Measurements from ENCODE around the gene PPP1R37. TPM values are rescaled to one million over a fixed set of nuclear protein-coding genes. Genes with fewer than 3 reads are reported as not detected.

Gene PPP1R37
- total RNA-seq, result 10 to 100 TPM; 12.4 to 18.3 TPM

- Mint-ChIP-seq H3K9me3 (no peaks in the 10 kb centered on the region), H3K36me3 (peaks cover 16 to 20% of the 10 kb centered on the region in 2 donors), H3K27ac (peak within 1 kb of the TSS; percentile 90 to 99)
- peak; percentile 79 for ATAC-seq
- peak; percentile 87 to 94 for DNase-seq (ENCODE audit: low spot score in 2 of 2)
Measured at GRCh38 chr19:45092747-45093678, at the start of gene PPP1R37. Gene PPP1R37, plus strand, starts transcription at chr19:45093179. Its CDS starts 147 bp downstream, at chr19:45093326.

- H3K27ac Mint-ChIP-seq, result peak overlapping the region; percentile 45 to 84
- DNase-seq (ENCODE audit: low spot score in 2 of 2) (no peak), ATAC-seq (no peak)
- peaks cover 11 to 13% of the 10 kb centered on the region in 2 donors for H3K36me3 Mint-ChIP-seq
- no peaks in the 10 kb centered on the region for H3K9me3 Mint-ChIP-seq
Measured at GRCh38 chr19:45045671-45046353, 47.2 kb upstream of the PPP1R37 start.

- DNase-seq (ENCODE audit: low spot score in 2 of 2) (no peak), ATAC-seq (no peak)
- H3K36me3 Mint-ChIP-seq, result peaks cover 8 to 10% of the 10 kb centered on the region in 2 donors
- no peaks in the 10 kb centered on the region for H3K9me3 Mint-ChIP-seq
- peak overlapping the region in 1 of 2 donors; percentile 84 for H3K27ac Mint-ChIP-seq
Measured at GRCh38 chr19:45046355-45046754, 46.6 kb upstream of the PPP1R37 start.

GRCh38 chr19:45047188-45047797 lies 45.7 kb upstream of the PPP1R37 start:
- ATAC-seq (no peak), DNase-seq (ENCODE audit: low spot score in 2 of 2) (no peak)
- H3K9me3 Mint-ChIP-seq, result no peaks in the 10 kb centered on the region
- H3K36me3 Mint-ChIP-seq, result peaks cover 0 to 4% of the 10 kb centered on the region in 2 donors
- peak overlapping the region; percentile 84 to 98 for H3K27ac Mint-ChIP-seq

- peaks cover 0 to 4% of the 10 kb centered on the region in 2 donors for H3K36me3 Mint-ChIP-seq
- ATAC-seq, result peak; percentile 34 to 45
Measured at GRCh38 chr19:45049073-45049736, 43.8 kb upstream of the PPP1R37 start.

GRCh38 chr19:45050036-45050435 lies 42.9 kb upstream of the PPP1R37 start:
- Mint-ChIP-seq H3K27ac (peak overlapping the region in 1 of 2 donors; percentile 85), H3K36me3 (peaks cover 0 to 4% of the 10 kb centered on the region in 2 donors), H3K9me3 (no peaks in the 10 kb centered on the region)
- peak in 1 of 2 donors; percentile 5 for ATAC-seq
- no peak for DNase-seq (ENCODE audit: low spot score in 2 of 2)

More at GRCh38 chr19:45049073-45049736, 43.8 kb upstream of the PPP1R37 start:
- H3K27ac Mint-ChIP-seq, result peak overlapping the region; percentile 85 to 86
- DNase-seq (ENCODE audit: low spot score in 2 of 2), result no peak
- no peaks in the 10 kb centered on the region for H3K9me3 Mint-ChIP-seq

GRCh38 chr19:45051929-45052579 lies 40.9 kb upstream of the PPP1R37 start:
- Mint-ChIP-seq H3K27ac (peak overlapping the region in 1 of 2 donors; percentile 39), H3K36me3 (no peaks in the 10 kb centered on the region), H3K9me3 (no peaks in the 10 kb centered on the region)
- DNase-seq (ENCODE audit: low spot score in 2 of 2) (no peak), ATAC-seq (no peak)

- Mint-ChIP-seq H3K9me3 (no peaks in the 10 kb centered on the region), H3K36me3 (peaks cover 0 to 6% of the 10 kb centered on the region in 2 donors)
Measured at GRCh38 chr19:45056831-45057230, 36.1 kb upstream of the PPP1R37 start.

GRCh38 chr19:45057444-45057843 lies 35.5 kb upstream of the PPP1R37 start:
- peaks cover 0 to 6% of the 10 kb centered on the region in 2 donors for H3K36me3 Mint-ChIP-seq
- H3K27ac Mint-ChIP-seq, result peak overlapping the region; percentile 13 to 86
- ATAC-seq (no peak), DNase-seq (ENCODE audit: low spot score in 2 of 2) (no peak)
- H3K9me3 Mint-ChIP-seq, result no peaks in the 10 kb centered on the region

More at GRCh38 chr19:45056831-45057230, 36.1 kb upstream of the PPP1R37 start:
- no peak for DNase-seq (ENCODE audit: low spot score in 2 of 2)
- no peak for ATAC-seq
- H3K27ac Mint-ChIP-seq, result peak overlapping the region in 1 of 2 donors; percentile 13

- Mint-ChIP-seq H3K27ac (peak overlapping the region; percentile 13 to 61), H3K36me3 (peaks cover 0 to 6% of the 10 kb centered on the region in 2 donors), H3K9me3 (no peaks in the 10 kb centered on the region)
- DNase-seq (ENCODE audit: low spot score in 2 of 2) (no peak), ATAC-seq (no peak)
Measured at GRCh38 chr19:45058622-45059159, 34.3 kb upstream of the PPP1R37 start.

- peak in 1 of 2 donors; percentile 89 for DNase-seq (ENCODE audit: low spot score in 2 of 2)
- H3K27ac Mint-ChIP-seq, result peak overlapping the region in 1 of 2 donors; percentile 41
- H3K36me3 Mint-ChIP-seq, result peaks cover 0 to 6% of the 10 kb centered on the region in 2 donors
- no peaks in the 10 kb centered on the region for H3K9me3 Mint-ChIP-seq
- peak; percentile 79 to 81 for ATAC-seq
Measured at GRCh38 chr19:45059258-45059965, 33.6 kb upstream of the PPP1R37 start.

- DNase-seq (ENCODE audit: low spot score in 2 of 2), result no peak
- ATAC-seq, result no peak
- peaks cover 0 to 6% of the 10 kb centered on the region in 2 donors for H3K36me3 Mint-ChIP-seq
Measured at GRCh38 chr19:45061965-45062364, 31.0 kb upstream of the PPP1R37 start.

GRCh38 chr19:45063851-45064801 lies 28.9 kb upstream of the PPP1R37 start:
- DNase-seq (ENCODE audit: low spot score in 2 of 2), result no peak
- ATAC-seq, result no peak
- no peaks in the 10 kb centered on the region for H3K9me3 Mint-ChIP-seq
- no peak overlapping the region for H3K27ac Mint-ChIP-seq
- peaks cover 0 to 6% of the 10 kb centered on the region in 2 donors for H3K36me3 Mint-ChIP-seq

More at GRCh38 chr19:45061965-45062364, 31.0 kb upstream of the PPP1R37 start:
- H3K9me3 Mint-ChIP-seq, result no peaks in the 10 kb centered on the region
- no peak overlapping the region for H3K27ac Mint-ChIP-seq

Measured in activated naive CD4-positive, alpha-beta T cell treated with anti-CD3 and anti-CD28 coated beads, Interleukin-2, amount 50 U/mL, for 72 hours (primary cell).